GM19043 (cell line): ENCODE results near the gene AIG1.
"Not testable (repeated sequence)": the region's sequence is repeated elsewhere in the genome, so short reads cannot be mapped to it uniquely, and the experiment has no call there.

ENCODE experiments used
- ATAC-seq: cut with Tn5 transposase; IDR thresholded peaks from one replicate; pipeline ENCODE4 v1.9.1; 2021; ENCODE audit warnings: low read depth; ENCODE audit not compliant: unreplicated experiment

The AIG1 gene

DNA sequence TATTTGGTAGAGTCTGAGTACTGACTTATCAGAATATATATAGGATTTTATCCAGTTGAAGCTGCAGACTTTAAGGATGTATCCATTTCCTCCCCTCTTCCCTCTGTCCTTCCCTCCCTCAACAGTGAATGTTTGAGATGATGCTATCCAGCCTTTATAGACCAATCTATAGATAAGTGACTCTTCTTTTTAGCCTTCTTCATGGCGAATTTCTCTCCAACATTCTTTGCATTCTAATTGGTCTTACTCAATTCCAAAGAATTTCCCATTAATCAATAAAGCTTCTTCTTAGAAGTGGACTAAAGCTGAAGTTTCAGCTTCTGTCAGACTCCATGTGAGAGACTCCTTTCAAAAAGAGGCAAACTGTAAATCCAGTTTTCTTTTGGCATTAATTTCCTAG lies 99.3 kb downstream of the AIG1 start:
- ATAC-seq: no peak

DNA sequence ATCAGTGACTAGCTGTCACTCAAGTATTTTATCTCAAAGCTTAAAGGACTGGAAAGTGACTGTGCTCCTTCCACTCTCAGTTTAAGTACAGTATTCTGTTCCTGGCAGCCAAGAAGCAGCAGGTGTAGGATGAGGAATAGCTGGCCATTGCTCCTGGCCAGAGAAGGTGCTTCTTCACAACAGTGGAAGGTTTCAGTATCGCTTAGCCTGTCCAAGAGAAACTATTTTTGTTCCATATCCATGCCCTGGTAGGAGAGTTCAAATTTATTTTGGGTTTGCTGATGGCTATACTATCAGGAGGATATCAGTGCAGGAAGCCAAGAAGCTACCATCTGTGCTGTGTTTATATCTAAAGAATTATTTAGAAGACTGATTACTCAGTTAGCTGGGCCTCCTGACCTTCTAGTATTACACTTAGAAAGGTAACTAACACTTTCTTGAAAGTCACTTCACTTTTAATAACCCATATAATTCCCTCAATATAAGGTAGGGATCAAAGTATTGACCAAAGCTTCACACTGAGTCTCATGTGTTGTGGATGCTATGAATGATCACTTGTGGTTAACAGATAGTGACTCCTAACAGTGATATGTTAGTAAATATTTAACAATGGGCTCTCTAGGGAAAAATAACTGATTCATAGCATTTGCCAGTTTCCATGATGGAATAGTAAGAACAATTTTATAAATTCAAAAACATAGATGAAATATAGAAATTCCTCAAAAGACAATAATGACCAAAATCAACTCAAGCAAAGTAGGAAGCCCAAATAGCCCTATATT lies 99.9 kb downstream of the AIG1 start:
- ATAC-seq: no peak

DNA sequence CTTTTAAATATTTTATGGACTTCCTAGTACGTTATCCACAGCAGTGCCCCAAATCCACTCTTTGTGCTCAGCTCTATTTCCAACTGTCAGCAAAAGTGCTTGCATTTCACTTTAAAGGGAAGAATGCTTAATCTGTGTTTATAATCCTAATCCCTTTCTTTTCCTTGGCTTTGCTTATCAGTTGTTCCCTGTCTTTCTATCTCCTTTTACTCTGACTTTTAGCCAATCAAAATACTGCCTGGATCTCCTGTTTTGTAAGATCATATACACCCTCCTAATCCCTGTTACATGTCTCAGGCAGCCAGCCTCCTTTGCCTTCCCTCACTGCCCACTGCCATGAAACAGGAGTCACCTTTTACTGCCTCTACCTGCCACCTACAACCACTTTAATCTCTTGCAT lies 102.9 kb downstream of the AIG1 start:
- no peak for ATAC-seq

DNA sequence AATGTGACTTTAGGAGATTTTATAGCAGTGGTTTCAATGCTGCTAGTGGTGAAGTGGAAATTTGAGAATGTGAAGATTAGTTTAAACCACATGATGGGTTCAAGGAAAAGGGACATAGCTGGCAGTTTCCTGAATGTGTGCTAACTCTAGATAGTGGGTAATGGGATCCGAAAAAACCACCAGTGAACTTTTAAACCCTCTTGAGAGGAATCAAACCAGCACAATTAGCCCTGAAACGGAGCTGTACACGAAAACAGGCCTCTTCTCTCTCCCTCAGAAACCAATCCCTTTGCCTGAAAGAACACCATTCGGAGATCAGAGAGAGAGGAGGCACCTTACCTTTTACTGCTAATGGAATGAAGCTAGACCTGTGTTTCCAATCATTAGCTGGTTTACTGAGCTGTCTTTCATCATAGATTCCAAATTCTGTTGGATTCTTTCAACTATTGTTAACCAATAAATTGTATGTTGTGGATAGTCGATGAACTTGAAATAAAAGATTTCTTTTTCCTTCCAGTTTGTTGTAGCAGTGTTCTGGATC lies 103.9 kb downstream of the AIG1 start:
- no peak for ATAC-seq

DNA sequence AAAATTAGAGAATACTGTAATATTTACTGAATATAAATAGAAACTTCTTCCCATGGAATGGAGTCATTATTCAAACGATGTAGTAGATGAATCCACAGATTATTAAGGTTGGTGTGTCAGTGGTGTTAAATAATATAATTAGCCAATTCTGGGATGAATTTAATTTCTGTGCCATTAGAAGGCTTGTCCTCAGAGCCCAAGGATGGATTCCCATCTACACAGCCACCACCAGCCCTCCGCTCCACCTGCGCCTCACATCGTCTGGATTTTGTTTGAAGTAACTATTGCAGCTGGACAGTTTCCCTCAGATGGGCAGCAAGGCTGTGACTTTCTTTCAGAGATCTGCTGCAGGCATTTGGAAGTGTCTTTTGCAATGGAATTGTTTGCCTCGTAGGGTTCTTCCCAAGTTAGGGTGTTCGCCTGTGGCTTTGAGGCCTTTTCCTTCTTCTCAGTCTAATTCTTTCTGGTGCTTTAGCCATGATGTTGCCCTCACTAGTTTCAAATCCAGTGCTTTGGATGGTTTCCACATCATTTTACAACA lies 104.7 kb downstream of the AIG1 start:
- ATAC-seq: no peak

DNA sequence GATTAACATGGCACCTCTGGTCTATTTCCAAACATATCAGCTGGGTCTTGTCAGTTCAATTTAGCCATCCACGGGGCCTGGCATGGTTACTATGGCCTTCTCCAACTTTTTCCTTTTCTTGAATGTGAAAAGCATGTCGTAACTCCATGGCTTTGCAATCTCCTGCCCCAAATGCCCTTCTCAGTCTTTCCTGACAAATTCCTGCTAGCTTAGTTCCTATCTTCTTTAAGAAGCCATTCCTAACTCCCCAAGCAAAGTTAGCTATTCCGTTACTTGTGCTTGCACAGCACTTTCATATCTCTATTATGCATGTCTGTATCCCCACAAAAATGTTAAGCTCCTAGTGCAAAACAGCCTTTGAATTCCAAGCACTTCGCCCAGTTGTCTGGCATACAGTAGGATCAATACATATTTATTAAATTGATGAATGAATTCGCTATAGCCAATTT lies 105.6 kb downstream of the AIG1 start:
- no peak for ATAC-seq

DNA sequence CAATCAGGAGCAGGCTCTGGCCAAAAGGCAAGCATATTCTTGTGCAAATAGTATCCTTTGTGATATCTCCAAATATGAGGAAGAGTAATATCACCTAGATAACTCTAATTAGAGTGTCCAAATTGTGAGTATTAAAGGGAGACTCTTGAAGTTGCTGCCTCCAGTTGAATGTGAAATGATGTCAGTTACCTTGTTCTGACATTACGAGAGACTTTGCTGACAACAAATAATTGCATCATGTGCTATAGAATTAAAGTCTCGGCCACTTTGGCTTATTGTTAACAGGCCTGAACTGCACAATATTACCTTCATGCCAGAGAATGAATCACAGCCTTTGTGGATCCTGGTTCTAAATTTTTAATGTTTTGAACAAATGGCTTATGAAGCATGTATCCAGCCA lies 106.5 kb downstream of the AIG1 start:
- no peak for ATAC-seq

DNA sequence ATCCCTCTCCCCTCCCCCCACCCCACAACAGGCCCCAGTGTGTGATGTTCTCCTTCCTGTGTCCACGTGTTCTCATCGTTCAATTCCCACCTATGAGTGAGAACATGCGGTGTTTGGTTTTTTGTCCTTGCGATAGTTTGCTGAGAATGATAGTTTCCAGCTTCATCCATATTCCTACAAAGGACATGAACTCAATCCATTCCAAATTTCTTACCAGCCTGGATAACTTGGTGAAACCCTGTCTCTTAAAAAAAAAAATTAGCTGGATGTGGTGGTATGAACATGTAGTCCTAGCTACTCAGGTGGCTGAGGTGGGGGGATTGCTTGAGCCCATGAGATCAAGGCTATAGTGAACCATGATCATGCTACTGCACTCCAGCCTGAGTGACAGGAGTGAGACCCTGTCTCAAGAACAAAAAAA lies 107.7 kb downstream of the AIG1 start:
- not testable (repeated sequence) for ATAC-seq

DNA sequence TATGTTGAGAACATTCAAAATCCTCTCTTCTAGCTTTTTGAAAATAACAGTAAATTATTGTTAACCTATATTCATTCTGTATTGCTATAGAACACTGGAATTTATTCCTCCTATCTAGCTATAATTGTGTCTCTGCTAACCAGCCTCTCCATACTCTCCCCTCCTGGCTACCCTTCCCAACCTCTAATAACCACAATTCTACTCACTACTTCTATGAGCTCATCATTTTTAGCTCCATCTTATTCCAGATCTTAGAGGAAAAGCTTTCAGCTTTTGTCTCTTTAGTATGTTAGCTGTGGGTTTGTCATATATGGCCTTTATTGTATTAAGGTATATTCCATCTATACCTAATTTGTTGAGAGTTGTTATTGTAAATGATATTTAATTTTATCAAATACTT lies 108.8 kb downstream of the AIG1 start:
- ATAC-seq: no peak

DNA sequence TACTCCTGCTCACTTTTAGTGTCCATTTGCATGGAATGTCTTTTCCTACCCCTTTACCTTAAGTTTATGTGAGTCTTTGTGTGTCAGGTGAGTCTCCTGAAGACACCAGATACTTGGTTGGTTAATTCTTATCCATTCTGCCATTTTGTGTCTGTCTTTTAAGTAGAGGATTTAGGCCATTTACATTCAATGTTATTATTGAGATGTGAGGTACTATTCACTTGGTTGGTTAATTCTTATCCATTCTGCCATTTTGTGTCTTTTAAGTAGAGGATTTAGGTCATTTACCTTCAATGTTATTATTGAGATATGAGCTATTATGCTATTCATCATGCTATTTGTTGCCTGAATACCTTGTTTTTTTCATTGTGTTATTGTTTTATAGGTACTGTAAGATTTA lies 113.8 kb downstream of the AIG1 start:
- ATAC-seq: no peak

DNA sequence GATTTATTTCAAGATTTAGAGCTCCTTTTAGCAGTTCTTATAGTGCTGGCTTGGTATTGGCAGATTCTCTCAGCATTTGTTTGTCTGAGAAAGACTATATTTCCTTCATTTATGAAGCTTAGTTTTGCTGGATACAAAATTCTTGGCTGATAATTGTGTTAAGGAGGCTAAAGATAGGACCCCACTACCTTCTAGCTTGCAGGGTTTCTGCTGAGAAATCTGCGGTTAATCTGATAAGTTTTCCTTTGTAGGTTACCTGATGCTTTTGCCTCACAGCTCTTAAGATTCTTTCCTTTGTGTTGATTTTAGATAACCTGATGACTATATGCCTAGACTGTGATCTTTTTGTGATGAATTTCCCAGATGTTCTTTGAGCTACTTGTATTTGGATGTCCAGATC lies 114.3 kb downstream of the AIG1 start:
- ATAC-seq: no peak

DNA sequence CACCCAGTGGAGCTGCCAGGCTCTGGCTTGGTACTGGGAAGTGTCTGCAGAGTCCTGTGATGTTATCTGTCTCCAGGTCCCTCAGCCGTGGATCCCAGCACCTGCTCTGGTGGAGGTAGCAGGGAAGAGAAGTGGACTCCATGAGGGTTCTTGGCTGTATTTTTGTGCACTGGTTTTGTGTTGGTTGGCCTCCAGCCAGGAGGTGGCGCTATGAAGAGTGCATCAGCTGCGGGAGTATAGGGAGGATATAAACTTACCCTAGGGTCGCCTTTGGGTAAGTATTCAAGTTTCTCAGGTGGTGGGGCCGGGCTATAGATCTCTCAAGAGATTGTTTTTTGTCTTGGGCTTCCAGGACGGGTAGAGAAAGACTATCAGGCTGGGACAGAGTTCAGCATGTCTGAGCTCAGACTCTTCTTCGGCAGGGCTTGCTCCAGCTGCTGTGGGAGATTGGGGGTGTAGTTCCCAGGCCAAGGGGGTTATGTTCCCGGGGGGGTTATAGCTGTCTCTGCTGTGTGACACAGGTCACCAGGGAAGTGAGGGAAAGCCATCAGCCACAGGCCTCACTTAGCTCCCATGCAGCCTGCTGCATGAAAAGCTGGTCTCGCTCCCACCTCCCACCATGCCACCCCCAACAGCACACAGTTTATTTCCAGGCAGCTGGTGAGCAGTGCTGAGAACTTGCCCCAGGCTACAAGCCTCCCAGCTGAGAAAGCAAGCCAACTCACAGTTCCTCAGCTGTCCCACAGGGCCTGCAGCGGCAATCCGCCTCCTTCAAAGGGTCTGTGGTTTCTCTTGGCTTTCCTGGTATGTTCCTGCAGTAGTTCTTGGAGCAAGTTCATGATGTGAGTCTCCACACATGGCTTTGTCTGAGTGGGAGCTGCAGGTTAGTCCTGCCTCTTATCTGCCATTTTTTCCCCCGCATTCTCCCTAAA lies 115.7 kb downstream of the AIG1 start:
- ATAC-seq: no peak

DNA sequence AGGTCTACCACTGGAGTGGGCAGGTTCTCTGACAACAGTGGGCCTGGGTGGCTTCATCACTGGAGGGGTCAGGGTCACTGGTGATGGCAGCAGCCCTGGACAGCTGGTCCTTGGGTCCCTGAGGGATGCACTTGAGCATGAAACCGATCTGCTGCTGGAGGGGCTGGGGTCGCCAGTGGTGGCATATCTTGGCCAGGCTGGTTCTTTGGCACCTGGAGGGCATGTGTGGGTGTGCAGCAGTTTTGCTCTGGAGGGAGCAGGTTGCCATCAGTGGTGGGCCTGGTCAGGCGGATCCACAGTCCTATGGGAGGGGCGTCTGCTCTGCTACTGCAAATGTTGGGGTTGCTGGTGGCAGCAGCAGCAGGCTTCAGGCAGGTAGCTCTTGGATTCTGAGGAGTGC lies 117.0 kb downstream of the AIG1 start:
- ATAC-seq: no peak

DNA sequence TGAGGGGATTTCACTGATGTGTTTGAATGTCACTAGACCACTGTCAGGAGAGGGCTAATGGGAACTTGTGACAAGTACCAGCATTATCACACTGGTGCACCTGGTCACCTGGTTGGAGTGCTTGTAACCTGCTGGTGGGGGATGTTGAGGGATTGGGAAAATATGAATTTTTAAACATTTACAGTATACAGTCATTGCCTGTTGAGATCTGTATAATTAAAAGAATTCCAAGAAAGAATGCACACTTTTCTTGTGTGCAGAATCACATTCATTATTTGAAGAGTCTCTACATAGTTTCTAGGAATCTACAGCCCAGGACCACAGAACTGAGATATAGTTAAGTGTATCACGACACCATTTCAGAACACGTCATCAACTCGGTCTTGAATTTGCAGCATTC lies 118.4 kb downstream of the AIG1 start:
- no peak for ATAC-seq

DNA sequence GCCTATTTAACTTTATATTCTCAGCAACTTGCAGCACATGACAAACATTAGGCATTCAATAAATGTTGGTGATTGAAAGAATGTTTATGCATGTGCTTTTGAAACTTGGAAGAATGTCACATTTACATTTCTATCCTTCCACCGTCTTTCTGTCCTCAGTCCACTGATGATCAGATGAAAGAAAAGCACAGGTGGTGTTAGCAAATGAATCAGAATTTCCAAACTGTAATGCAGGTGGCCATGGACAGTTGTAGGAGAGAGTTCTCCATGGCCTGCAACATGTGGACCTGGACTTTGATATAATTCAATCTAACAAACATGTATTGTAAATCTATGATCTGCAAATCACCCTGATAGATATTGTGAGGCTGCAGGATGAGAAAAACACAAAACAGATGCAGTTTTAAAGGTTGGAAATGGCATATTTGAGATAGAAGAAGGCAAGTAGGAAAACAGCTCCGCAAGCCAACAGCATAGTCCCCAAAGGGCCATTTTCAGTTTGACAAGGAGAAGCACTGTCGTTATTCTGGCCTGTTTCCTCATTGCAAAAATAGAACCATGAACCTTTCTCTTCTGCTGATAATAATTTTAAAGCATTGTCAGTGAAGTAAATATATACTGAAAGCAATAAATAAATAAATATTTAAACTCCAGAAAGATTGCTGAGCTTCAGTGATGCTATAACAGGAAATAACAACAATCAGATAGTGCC lies 119.4 kb downstream of the AIG1 start:
- no peak for ATAC-seq

DNA sequence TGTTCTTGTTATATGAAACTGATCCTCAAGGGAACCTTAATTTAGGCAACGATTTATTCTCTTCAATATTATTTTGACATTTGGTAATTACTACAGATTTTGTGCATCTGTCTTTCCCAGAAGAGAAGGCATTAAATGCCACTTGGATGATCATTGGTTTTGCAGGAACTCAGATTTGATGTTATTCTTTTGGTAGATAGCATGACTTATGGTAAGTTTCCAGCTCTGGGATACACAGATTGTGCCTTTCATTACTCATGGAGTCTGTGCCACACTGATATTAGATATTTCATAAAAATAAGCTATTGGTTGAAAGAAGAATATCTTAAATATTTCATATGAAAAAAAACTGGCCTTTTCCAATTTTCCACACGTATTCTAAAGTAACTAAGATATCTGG lies 120.1 kb downstream of the AIG1 start:
- ATAC-seq: no peak

DNA sequence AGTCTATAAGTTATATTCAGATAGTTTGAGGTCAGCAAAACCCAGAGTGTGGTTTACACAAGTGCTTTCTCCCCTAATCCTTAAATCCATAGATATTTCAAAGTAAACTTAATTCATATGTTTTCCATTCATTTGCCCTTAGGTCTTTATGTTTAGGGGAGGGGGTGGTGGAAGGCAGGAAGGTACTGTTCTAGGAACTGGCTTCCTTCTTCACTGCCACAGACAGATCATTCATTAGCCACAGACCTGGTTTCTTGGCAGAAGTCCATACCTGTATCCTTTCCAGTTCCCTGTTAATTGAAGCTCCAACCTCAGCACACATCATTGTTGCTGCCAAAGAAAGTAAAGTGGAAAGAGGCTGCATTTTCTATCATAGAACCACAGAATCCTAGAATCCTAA lies 123.0 kb downstream of the AIG1 start:
- no peak for ATAC-seq

DNA sequence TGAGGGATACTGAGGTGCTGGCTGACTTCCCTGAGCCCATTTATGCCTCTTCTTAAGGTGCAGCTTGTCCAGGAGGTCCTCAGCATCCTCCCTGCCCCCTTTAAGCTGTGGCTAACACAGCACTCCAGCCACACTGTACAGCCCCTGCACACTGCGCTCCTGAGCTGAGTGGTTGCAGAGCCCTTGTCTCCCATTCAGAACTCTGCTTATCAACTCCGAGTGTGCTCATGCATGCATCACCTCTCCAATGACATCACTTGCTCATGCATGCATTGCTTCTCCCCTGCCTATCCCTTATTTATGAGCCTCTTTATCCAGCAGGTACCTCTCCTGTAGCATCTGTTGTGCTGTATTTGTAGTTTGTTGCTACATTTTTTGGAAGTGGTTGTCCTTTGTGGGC lies 124.6 kb downstream of the AIG1 start:
- ATAC-seq: no peak

DNA sequence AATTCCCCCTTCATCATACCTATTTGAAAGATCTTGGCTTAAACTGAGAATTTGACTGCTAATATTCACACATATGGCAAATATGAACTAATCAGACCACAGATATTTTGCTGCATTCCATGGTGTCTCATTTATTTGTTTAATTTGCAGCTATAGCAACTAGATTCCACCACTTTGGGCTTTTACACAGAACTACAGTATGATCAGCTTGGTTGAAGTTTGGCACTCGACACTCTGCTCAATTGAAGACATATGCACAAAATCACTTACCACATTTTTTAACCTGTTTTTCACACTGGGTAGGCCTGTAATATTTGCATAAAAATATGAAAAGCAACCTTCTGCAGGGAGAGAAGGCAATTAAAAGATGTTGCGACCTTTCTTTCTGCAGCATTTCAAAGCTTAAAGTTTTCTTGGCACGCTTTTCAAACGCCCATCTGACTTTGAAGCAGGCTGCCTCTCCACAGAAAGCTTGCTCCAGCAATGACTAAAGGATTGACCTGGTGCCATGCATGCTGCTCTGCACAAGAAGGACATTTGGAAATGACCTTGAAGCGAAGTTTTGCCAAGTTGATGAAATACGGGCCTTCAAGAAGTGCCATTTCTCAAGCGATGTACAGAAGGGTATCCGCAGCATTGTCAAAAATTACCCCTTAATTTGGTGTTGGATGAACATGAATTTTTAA lies 126.7 kb downstream of the AIG1 start:
- ATAC-seq: no peak

DNA sequence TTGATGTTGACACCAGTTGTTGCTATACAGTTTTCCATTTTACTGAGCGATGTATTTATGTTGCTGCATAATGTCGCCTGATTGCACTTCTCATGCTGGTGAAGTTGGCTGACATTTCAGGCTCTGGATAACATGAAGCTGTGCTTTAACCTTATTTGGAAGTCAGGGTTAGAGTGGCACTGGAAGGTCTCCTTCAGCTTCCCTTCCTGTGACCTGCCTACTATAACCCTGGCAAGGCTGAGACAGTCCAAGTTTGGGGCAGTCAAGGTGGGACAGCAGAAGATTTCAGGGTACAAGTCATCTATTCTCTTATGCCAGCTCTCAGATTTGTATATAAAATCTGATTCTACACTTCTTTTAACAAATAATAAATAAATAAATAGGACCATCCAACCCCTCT lies 127.6 kb downstream of the AIG1 start:
- ATAC-seq: no peak
